SK-N-SH (cell line): ENCODE data around the gene ZPBP2.

Experiments used
- CHD2 ChIP-seq: fragments of 150-350 bp; IDR thresholded peaks from 2 replicates; pipeline ENCODE4 v1.6.1; 2018; ENCODE audit warnings: low read length; ENCODE audit not compliant: partially characterized antibody
- CTCF ChIP-seq: fragments of 200-600 bp; sonication (generic); IDR thresholded peaks from 2 replicates; pipeline ENCODE4 v1.6.1; 2017; ENCODE audit warnings: antibody characterized with exemption, mild to moderate bottlenecking, moderate library complexity
- ELF1 ChIP-seq: IDR thresholded peaks from 2 replicates; pipeline ENCODE4 v1.4.0; 2012
- EP300 ChIP-seq, 2 experiments: IDR thresholded peaks; 2 replicates each; pipeline versions ENCODE4 v1.4.0 to v1.6.1; 2012; ENCODE audit warnings: borderline replicate concordance in 1 of 2, low read depth in 1 of 2, low read length in 1 of 2
- FOSL2 ChIP-seq: IDR thresholded peaks from 2 replicates; pipeline ENCODE4 v1.4.0; 2012; ENCODE audit warnings: low read depth, mild to moderate bottlenecking, moderate library complexity, borderline replicate concordance
- POLR2AphosphoS5 ChIP-seq: IDR thresholded peaks from 2 replicates; pipeline ENCODE4 v1.6.1; 2012; ENCODE audit warnings: low read depth, low read length
- RAD21 ChIP-seq: IDR thresholded peaks from 2 replicates; pipeline ENCODE4 v1.6.1; 2012; ENCODE audit warnings: mild to moderate bottlenecking, low read length
- RCOR1 ChIP-seq: fragments of 150-350 bp; IDR thresholded peaks from 2 replicates; pipeline ENCODE4 v1.6.1; 2017; ENCODE audit warnings: antibody characterized with exemption, low read length
- RXRA ChIP-seq: IDR thresholded peaks from 2 replicates; pipeline ENCODE4 v1.4.0; 2012; ENCODE audit warnings: low read depth, mild to moderate bottlenecking, borderline replicate concordance
- SIN3A ChIP-seq: IDR thresholded peaks from 2 replicates; pipeline ENCODE4 v1.6.1; 2012; ENCODE audit warnings: low read depth, mild to moderate bottlenecking, low read length, moderate library complexity, borderline replicate concordance
- SMC3 ChIP-seq: IDR thresholded peaks from 2 replicates; pipeline ENCODE4 v1.6.1; 2012; ENCODE audit warnings: low read depth, low read length, improper control_type of control experiment
- TEAD4 ChIP-seq: IDR thresholded peaks from 2 replicates; pipeline ENCODE4 v1.4.0; 2012; ENCODE audit warnings: mild to moderate bottlenecking, borderline replicate concordance; ENCODE audit not compliant: insufficient read depth
- USF2 ChIP-seq: fragments of 150-350 bp; IDR thresholded peaks from 2 replicates; pipeline ENCODE4 v1.6.1; 2017; ENCODE audit warnings: antibody characterized with exemption, low read length, low read depth, borderline replicate concordance
- TF ChIP-seq, protein P1 (sequence below): IDR thresholded peaks from 2 replicates; pipeline ENCODE4 v1.4.0; 2012; ENCODE audit warnings: low read depth

- TF ChIP-seq RAD21 (no peak), CTCF (no peak), FOSL2 (no peak), USF2 (no peak), ELF1 (no peak), CHD2 (no peak), EP300 (IDR thresholded peaks at IDR 0.05; ENCODE audit: borderline replicate concordance in 1 of 2, low read depth in 1 of 2, low read length in 1 of 2) (no peak), SIN3A (no peak), RXRA (no peak), TEAD4 (no peak), SMC3 (no peak), POLR2AphosphoS5 (no peak), RCOR1 (no peak)
- TF ChIP-seq, protein P1, sequence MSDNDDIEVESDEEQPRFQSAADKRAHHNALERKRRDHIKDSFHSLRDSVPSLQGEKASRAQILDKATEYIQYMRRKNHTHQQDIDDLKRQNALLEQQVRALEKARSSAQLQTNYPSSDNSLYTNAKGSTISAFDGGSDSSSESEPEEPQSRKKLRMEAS: no peak
These were observed 51.2 kb downstream of the ZPBP2 start for GRCh38 chr17:39919087-39919683.
